ENCODE measurements around the gene HLCS.

HLCS gene

DNA sequence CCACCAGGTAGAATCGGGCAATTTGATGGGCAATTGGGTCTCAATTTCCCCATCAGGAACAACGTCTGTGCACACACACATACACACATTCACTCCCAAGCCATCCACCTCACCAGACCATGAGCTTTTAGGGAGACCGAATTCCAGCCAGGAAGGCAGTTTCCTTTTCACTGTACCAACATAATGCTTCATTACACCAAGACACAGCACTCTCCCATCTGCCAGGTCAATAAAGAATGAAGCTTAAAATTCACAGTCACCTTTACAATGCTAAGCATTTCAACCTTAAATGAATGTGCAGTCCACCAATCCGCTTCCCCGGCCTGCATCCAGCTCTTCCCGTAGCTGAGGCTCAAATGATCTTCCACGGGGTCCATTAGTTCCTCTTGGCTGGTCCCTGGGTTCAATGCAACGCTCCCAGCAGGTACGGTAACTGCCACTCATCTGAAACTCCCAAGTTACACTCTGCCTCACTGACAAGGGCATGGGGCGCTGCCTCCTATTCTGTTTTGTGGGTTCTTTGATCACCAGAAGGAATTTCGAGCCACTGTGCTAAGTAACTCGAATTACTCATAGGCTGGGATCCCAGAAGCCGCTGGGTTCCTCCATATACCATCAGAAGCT is 162.5 kb downstream of the HLCS start:
- no peak for DNase-seq

DNA sequence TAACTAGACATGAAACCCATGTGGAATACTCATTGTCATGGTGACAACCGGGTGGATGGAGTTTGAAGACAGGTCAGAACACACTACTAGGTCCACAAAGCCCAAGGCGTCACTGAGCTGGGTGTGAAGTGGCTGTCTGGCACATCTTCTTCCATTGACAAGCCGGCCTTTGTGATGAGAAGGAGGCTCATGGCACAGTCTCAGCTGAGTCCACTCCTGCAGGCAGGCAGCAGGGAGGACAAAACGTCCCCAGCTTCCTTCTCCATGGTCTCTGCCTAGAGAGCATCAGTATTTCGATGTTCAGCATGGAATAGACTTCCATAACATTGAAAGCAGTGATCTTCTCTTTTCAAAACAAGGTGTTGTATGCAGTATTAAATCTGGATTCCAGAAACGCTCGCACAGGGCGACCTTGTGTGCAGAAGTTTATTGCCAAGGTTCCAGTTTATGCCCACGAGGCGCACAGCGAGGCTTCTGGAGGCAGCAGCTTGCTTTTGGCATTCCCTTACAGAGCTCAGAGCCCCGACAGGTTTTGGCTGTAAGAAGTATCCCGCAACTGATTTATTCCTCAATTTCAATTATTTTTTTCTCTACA is 163.3 kb downstream of the HLCS start:
- no peak for DNase-seq

DNA sequence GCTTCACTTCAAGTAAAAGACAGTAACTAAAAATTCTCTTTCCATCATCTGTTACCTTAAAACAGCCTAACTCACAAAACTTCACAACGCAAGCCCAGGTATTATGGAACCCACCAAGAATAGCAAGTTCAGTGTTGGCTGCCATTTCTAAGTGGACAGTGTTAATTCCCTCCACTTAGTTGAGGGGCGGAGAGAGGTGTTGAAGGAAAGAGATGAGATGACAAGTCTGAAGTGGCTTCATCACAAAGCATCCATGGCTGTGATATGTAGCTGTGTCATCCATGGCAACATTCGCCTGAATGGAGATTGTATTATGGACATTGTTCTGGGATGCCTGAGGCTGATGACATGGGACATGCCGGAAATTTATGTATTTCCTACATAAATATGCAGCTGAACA is 165.7 kb downstream of the HLCS start:
- DNase-seq = no peak

DNA sequence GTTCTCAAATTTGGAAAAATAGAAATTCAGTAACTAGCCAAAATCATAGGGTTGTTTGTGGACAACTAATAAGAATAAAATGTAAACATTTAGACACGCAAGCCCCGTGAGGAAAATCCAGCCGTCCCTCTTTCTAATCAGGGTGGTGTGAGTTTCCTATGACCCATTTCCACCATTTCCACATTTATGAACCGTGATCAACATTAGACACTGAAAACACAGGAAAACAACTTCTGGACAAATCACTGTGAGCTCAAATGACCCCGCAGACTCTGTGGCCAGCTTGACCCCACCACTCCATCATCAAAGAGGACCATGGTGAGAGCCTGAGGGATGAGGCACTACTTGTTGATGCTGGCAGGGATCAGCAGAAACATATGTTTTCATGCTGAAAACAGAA is 166.6 kb downstream of the HLCS start:
- no peak for DNase-seq

DNA sequence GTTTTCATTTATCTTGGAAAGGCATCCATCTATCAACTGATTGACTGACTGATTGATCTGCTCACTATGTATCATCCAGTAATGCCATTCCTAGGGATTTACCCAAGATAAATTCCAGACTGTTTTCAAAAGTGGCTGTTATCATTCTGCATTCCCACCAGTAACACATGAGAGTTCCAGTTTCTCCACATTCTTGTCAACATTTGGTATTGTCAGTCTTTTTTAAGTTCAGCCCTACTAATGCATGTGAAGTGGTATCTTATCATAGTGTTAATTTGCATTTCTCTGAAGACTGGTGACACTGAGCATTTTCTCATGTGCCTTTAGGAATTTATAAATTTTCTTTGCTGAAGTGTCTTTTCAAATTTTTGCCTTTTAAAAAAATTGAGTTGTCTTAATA is 168.0 kb downstream of the HLCS start:
- no peak for DNase-seq

DNA sequence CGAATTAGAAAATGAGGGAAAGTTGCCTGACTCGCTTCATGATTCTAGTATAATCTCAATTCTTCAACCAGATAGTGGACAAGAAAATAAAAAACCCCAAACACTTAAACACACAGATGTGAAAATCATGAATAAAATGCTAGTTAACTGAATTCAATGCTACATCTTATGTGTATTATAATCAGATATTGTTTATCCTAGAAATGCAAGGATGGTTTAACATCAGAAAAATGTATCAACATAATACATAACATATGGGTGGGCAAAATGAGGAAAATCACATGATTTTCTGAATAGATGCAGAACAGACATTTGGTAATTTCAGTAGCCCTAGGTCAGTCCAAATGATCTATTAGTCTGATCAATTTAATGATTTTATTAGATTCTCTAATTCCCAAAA is 170.4 kb downstream of the HLCS start:
- DNase-seq = no peak

DNA sequence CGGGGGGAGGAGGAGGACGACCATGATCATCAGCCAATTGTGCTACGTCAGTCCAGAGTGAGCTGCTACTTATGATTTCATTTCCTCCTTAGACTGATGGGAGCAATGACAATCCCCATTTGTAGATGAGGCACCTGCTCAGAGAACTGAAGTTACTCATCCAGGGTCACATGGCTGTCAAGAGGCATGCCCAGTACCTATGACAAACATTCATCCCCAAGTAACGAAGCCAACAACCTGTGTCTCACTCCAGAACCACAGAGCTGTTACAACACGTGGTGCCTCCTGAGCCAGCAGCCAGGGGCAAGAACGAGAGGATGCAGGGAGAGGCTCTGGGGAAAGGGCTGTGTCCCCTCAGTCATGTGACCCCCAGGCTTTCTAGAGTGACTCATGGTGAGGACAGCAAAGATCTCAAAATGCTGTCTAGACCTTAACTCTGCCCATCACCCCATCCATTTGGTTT is 173.9 kb downstream of the HLCS start:
- DNase-seq = no peak

DNA sequence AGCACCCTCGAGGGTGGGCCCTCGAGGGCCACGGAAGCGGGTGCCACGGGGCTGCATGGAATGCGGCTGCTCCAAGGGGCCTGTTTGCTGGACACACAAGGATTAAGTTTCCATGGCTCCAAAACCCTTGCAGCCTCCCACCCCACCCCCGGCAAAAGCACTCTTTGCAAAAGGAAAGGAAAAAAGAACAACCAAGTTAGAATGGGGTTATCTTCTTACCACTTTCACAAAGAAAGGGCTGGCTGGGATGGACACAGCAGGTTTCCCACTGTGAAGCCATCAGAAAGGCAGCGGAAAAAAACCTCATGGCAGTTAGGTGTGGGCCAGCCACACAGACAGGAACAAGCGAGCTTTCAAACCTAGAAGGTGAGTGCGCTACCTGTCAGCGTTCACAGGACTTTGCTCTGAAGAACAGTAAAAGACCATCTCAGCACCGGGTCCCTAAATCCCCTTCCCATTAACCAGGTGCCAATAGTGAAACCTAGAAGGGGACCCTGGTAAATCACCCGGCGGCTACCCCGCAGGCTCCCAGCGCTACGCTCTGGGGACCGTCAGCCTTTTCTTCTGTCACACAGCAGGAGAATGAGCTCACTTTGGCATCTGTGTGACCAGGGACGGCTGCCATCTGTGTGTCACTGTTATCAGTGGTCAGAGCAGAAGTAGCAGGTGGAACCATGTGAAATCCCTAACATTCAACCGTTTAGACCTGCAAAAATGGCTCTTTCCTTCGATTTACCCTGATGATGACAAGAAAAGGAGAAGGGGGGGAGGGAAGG is 174.6 kb downstream of the HLCS start:
- DNase-seq = no peak

DNA sequence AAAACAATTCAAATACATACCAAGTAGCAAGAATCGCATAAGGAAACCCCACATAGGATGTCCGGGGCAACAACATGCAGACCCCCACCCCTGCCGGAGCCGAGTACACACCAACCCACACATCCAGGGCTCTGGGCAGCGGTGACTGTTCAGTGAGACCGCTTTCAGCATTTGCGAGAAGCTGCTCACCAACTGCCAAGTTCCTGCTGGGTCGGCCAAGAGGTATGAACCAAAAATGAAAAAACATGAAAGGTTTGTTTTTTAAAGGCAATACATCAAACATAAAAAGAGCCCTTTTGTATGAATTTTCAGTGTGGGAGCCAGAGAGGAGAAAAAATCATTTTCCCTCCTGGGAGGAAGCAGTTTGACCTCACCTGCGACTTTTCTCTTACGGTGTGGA is 175.3 kb downstream of the HLCS start:
- no peak for DNase-seq

DNA sequence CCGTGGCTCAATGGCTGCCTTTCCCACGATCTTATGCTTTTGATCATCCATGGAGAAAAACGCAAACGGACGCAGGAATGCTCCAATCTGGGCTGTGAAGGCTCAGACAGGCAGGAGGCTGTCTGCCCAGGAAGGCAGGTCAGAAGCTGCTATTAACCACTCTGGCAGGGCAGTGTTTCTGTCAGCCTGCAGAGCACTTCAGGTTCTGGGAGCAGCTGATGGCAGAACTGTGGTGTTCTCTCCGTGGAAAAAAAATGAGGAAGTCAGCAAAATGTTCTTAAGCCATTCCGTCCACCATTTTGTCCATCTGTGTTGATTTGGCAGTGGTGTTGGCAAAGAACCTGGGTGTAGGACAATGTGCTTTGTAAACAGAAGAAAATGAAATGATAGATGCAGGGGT is 175.9 kb downstream of the HLCS start:
- DNase-seq = no peak

DNA sequence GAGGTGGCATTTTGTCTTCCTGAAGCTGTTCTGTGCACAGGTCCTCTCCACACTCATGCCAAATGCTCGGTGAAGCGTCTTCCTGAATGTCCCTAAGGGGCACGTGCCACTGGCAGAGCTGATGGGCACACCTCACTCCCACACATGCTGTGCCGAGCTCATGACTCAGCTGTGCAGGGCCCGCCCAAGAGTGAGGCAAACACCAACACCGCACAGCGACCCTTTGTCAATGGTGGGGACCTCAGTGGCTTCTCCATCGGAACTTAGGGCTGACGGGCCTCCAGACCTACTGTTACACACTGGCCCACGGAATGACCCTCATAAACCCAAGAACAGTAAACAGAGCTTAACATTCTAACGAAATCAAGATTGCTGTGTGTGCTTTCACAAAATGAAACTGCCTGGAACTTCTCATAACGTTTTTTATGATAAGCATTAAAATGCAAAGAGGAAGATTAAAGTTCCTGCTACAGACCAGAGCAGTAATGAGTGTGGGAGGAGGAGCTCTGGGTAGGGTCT is 178.3 kb downstream of the HLCS start:
- DNase-seq = no peak

DNA sequence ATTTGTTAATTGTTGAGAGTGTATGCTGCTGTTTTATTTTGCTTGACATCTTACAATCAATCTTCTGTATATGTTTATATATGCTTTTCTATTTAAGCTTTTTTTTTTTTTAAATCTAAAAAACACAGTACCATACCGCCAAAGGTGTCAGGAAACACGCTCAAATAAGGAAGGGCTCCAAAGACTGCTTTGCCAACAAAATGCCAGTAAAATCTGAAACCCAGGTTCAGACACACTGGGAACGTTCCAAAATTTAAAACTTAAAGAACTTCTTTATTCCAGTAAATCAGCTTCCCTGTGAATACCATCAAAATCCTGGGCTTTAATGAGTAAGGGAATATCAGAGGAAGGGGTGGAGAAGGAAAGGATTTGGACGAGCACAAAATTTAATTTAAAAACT is 180.3 kb downstream of the HLCS start:
- no peak for DNase-seq

DNA sequence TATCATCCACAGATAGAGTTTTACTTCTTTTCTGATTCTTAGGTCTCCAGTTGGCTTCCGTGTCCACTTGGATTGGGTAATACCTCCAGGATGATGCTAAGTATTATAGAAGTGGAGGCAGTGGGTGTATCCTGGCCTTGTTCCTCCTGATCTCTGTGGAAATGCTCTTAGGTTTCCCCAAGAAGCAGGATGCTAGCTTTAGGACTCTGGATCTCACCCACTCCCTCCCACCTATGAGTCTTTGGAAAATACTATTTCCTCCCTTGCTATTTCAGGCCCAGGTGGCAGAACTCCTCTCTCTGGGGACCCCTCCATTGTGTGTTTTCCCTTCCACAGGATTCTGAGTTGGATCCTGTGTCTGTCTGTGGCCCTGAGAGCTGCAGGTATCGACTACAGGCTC is 180.9 kb downstream of the HLCS start:
- no peak for DNase-seq

DNA sequence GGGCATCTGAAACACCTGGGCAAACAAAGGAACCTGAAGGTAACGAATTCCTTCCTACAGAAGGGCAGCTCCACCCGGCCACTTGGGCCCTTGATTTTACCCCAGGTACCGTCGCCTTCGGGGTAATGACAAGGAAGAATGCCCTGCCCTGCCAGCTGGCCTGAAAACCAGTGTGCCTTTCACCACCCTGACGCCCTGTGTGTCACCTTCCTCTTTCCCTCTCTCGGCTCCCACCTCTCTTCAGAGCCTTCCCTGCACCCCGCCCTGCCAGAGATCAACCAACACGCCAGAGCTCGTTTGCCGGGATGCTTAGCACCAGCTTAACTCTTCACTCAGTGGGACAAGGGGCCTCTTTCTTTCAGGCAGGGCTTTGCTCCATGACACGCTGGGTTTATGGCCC is 181.5 kb downstream of the HLCS start:
- DNase-seq = no peak

DNA sequence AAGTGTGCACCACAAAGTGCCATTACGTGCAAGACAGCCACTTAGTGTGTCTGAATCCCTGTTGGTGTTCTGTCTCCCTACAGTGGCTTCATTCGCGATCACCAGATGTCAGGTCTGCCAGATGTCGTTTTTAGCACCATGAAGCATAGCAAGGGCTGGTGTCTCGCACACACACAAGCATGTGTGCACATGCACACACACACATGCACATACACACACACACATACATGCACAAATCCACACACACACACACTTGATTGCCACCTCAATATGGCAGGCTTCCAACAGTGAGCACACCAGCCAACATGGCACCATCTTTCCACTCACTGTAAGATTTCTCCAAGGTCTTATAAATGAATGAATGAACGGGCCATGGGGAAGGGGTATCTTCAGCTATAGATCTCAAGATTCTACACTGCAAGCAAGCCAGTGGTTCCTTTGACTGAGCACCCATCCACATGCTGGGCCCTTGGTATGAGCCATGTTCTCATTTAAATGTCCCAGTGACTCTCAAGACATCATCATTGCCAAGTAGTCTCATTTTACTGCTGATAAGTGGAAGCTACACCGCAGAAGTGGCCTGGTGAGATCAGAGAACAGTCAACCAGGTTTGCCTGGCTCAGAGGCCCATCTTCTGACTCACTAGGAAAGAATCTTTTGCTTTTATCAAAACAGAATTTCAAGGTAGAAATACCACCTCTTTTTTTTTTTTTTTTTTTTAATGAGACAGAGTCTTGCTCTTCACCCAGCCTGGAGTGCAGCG is 182.7 kb downstream of the HLCS start:
- DNase-seq = no peak

DNA sequence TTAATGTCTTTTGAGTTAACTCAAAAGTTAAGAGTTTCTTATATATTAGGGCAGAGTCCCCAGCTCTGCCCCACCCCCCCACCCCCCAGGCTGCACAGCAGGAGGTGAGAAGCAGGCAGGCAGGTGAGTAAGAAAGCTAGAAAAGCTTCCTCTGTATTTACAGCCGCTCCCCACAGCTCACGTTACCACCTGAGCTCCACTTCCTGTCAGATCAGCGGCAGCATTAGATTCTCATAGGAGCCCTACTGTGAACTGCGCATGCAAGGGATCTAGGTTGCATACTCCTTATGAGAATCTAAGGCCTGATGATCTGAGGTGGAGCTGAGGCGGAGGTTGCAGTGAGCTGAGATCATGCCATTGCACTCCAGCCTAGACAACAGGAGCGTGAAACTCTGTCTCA is 185.6 kb downstream of the HLCS start:
- DNase-seq = no peak

DNA sequence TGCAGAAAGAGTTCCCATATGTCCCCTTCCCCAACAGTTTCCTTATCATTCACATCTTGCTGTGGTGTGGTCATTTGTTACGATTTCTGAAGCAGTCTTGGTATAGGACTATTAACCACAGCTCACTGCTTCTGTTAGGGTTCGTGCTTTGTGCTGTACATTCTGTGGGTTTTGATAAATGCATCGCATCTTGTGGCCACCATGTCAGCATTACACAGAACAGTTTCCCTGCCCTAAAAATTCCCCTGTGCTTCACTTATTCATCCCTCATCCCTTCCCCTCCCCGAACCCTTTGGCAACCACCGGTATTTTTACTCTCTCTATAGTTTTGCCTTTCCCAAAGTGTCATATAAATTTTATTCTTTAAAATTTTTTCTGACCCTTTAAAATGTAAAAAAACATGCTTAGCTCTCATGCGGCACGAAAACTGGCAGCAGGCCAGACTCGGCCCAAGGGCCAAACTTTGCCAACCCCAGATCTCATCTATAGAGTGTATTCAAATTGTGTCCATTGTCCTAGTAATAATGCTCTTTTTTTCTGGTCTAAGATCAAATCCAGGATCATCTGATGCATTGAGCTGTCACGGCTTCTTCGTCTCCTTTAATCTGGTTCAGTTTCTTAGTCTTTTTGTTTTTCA is 189.4 kb downstream of the HLCS start:
- no peak for DNase-seq

DNA sequence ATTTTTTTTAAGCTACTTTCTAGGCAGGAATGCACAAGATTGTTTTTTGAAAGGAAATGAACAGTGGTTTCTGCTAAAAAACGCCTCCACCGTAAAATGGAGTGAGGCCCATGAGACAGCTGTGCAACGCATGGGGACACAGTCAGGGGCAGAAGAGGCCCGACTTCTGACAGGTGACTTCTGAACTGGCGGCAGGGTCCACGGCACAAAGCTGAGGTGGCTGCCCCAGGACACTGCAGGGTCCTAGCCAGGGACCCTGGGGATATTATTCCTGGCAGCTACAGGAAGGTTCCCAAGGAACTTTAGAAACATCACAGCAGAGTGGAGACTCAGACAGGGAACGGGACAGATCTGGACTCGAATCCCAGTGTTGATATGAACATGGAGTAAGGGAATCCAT is 192.5 kb downstream of the HLCS start:
- no peak for DNase-seq

DNA sequence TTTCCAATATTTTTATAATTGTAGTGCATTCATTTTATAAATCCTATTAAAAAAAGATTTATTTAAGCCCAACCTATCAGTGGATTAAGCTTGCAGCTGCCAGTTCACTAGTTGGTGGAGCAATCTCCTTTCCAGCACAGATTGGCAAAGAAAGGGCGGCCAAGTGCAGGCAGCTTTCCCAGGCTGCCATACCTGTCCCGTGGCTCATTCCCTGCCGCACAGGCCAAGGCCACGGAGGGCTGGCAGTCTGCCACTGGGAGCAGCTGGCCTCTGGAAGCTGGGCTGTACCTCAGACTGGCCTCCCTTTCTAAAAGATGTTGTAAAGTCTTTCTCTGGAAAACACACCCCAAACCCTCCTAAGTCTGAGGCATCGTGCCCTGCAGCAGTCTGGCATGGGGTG is 193.4 kb downstream of the HLCS start:
- no peak for DNase-seq

DNA sequence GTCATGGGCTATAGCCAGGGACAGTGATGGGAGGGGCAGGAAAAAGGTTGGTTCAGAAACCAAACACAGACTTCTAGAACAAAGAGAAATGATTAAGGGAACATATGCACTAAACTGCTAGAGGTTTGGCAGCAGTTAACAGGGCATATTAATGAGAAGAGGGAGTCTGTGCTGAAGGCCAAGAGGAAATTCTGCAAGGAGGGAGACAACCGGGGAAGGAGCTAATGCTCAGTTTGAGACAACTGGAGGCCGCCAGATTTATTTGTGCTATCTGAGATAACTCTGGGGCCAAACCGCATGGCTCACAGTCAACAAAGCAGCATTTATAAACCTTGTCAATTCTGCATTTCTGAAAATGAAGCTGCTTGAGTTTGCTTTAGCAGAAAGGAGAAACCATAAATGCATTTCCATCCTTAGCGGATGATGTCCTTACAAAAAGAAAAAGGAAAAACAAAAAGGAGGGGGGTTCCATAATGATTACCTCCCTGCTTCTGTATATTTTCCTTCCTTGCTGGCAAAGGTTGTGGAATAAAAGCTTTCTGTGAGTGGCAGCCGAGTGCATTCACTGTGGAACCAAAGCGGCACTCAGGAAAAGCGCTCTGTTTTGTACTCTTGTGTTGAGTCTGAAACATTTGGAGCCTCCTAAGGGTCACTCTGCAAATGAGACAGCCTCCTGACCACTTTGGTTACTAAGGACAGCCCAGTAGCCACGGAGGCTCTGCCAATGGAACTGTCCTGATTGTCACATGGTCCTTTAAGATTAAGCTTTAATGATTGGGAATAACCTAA is 197.2 kb downstream of the HLCS start:
- no peak for DNase-seq

DNA sequence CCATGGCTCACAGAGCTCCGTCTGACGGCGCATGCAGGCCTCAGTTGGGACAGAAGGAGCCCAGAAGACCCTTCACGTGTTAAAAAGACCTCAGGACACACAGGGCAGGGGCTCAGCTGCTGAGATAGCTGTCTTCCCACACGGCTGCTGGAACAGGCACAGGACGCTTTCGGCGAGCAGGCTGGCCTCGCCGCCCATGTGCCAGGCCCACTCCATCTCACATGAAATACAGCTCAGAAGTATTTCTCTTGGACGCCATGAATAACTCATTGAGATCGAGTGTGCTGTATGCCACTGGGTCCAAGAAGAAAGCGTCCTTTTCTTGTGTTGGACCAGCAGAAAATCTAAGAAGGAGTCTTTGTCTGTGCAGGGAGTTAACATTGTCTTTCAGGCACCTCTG is 198.0 kb downstream of the HLCS start:
- no peak for DNase-seq

DNA sequence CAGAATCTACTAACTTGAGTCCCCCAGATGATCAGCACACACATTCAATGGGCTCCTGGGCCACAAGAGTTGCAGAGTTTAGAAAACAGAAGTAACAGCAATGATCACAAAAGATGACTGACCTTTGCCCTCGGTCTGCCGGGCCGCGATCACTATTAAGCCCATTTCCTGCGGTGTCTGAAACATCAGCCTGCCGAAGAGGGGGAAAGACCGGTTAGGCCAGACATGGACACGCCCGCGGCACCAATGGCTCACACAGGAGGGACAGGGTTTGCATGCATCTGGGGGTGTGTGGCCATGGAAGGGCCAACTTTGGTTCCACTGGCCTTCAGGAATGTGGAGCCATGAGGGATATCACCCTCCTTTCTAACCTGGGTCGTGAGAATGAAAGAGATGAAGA is 199.4 kb downstream of the HLCS start:
- no peak for DNase-seq

Data from stimulated activated naive CD4-positive, alpha-beta T cell (primary cell).